Measurements from ENCODE around the gene LRBA. TPM values are rescaled to one million over a fixed set of nuclear protein-coding genes. Genes with fewer than 3 reads are reported as not detected.

The LRBA gene
- total RNA-seq, 1 experiment from 2014 or later: 77.4 TPM

- no peaks in the 10 kb centered on the region for H3F3A ChIP-seq (ENCODE audit: insufficient read depth, low read depth)
- POLR2A ChIA-PET (ENCODE audit: unreplicated experiment): interaction anchor here (0.6 kb wide), 1 partner anchor 1484 kb away, joined by 3 read pairs; no protein-coding TSS in a partner anchor
These were observed 759.4 kb downstream of the LRBA start for GRCh38 chr4:150255610-150256224.

GRCh38 chr4:150253965-150254630, 761.0 kb downstream of the LRBA start:
- no peaks in the 10 kb centered on the region for H3F3A ChIP-seq (ENCODE audit: insufficient read depth, low read depth)
- H3K9me3 ChIP-seq (ENCODE audit: insufficient read depth, low read depth): no peaks in the 10 kb centered on the region
- intact Hi-C loops (cut with micrococcal nuclease; ENCODE audit: unreplicated experiment): no loop called here
- H3K27me3 ChIP-seq (ENCODE audit: insufficient read depth, low read depth): no peaks in the 10 kb centered on the region
- no peak overlapping the region for H3K4me2 ChIP-seq
- H3K4me1 ChIP-seq (replicated peaks; ENCODE audit: insufficient read depth): no peaks in the 10 kb centered on the region
- TF ChIP-seq CTCF (conservative IDR thresholded peaks at IDR 0.05) (no peak), EZH2 (IDR thresholded peaks at IDR 0.05; ENCODE audit: low read depth) (no peak)
- no peaks in the 10 kb centered on the region for H3K79me2 ChIP-seq (ENCODE audit: low read depth)
- ChIA-PET CTCF (no interaction called here), POLR2A (ENCODE audit: unreplicated experiment) (interaction anchor here (0.6 kb wide), 1 partner anchor 616 kb away, joined by 4 read pairs; no protein-coding TSS in a partner anchor)
- H3K4me3 ChIP-seq: no peak overlapping the region
- H4K20me1 ChIP-seq (ENCODE audit: insufficient read depth): no peaks in the 10 kb centered on the region
- no peak overlapping the region for H2AFZ ChIP-seq
- H3K9me2 ChIP-seq (ENCODE audit: insufficient read depth): no peaks in the 10 kb centered on the region
- DNase-seq: no peak
- BruUV-seq (replicated peaks): no TSS peak
- H3K36me3 ChIP-seq (ENCODE audit: low read depth): no peaks in the 10 kb centered on the region
- no peak overlapping the region for H3K27ac ChIP-seq

More at GRCh38 chr4:150255610-150256224, 759.4 kb downstream of the LRBA start:
- no peaks in the 10 kb centered on the region for H3K27me3 ChIP-seq (ENCODE audit: insufficient read depth, low read depth)
- no peak for TF ChIP-seq EZH2 (IDR thresholded peaks at IDR 0.05; ENCODE audit: low read depth)
- TF ChIP-seq CTCF (conservative IDR thresholded peaks at IDR 0.05): no peak
- no peaks in the 10 kb centered on the region for H3K36me3 ChIP-seq (ENCODE audit: low read depth)
- H3K4me3 ChIP-seq: no peak overlapping the region
- no peak overlapping the region for H3K4me2 ChIP-seq
- DNase-seq: no peak
- intact Hi-C loops (cut with micrococcal nuclease; ENCODE audit: unreplicated experiment): no loop called here
- no peaks in the 10 kb centered on the region for H3K4me1 ChIP-seq (replicated peaks; ENCODE audit: insufficient read depth)
- no TSS peak for BruUV-seq (replicated peaks)
- H3K9me3 ChIP-seq (ENCODE audit: insufficient read depth, low read depth): no peaks in the 10 kb centered on the region
- H2AFZ ChIP-seq: no peak overlapping the region
- no peaks in the 10 kb centered on the region for H3K9me2 ChIP-seq (ENCODE audit: insufficient read depth)
- no peaks in the 10 kb centered on the region for H4K20me1 ChIP-seq (ENCODE audit: insufficient read depth)
- H3K79me2 ChIP-seq (ENCODE audit: low read depth): no peaks in the 10 kb centered on the region
- CTCF ChIA-PET: no interaction called here
- H3K27ac ChIP-seq: no peak overlapping the region

- H3K27me3 ChIP-seq (ENCODE audit: insufficient read depth, low read depth): no peaks in the 10 kb centered on the region
- TF ChIP-seq CTCF (conservative IDR thresholded peaks at IDR 0.05) (no peak), EZH2 (IDR thresholded peaks at IDR 0.05; ENCODE audit: low read depth) (no peak)
- H2AFZ ChIP-seq: no peak overlapping the region
- no peaks in the 10 kb centered on the region for H3K79me2 ChIP-seq (ENCODE audit: low read depth)
- no TSS peak for BruUV-seq (replicated peaks)
- CTCF ChIA-PET: no interaction called here
- H3K9me3 ChIP-seq (ENCODE audit: insufficient read depth, low read depth): no peaks in the 10 kb centered on the region
- POLR2A ChIA-PET (ENCODE audit: unreplicated experiment): no interaction called here
- no peaks in the 10 kb centered on the region for H3K36me3 ChIP-seq (ENCODE audit: low read depth)
- H3K4me2 ChIP-seq: no peak overlapping the region
- no peaks in the 10 kb centered on the region for H3K4me1 ChIP-seq (replicated peaks; ENCODE audit: insufficient read depth)
- H4K20me1 ChIP-seq (ENCODE audit: insufficient read depth): no peaks in the 10 kb centered on the region
- H3K27ac ChIP-seq: no peak overlapping the region
- H3K9me2 ChIP-seq (ENCODE audit: insufficient read depth): no peaks in the 10 kb centered on the region
- H3K4me3 ChIP-seq: no peak overlapping the region
- H3F3A ChIP-seq (ENCODE audit: insufficient read depth, low read depth): no peaks in the 10 kb centered on the region
- intact Hi-C loops (cut with micrococcal nuclease; ENCODE audit: unreplicated experiment): no loop called here
- DNase-seq: no peak
These were observed 761.7 kb downstream of the LRBA start for GRCh38 chr4:150253416-150253815.

Measured in PC-9 (cell line).